Measurements from ENCODE around the gene FIGN.

FIGN gene

GRCh38 chr2:163606878-163607277, 128.9 kb downstream of the FIGN start:
- no peak for DNase-seq

DNA sequence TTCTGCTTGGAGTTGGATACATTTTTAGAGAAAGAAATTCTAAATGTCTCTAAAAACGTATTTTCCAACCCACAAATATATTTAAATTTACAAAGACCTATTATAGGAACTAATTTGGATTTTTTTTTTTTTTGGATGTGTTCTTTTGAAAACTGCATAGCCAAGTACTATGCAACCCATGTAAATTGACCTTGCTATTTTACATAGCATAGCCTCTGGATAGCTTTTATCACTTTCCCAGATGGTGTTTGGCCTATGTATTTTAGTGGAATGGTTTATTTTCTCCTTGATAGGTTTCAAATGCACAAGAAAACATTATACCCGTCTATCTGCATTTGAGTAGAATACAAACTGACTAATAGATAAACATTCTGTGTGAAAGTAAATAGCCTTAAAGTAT, 130.0 kb downstream of the FIGN start:
- DNase-seq = no peak

- DNase-seq = no peak
Measured at GRCh38 chr2:163604941-163605555, 130.8 kb downstream of the FIGN start.

- no peak for DNase-seq
Measured at GRCh38 chr2:163602196-163602595, 133.6 kb downstream of the FIGN start.

- no peak for DNase-seq
Measured at GRCh38 chr2:163601377-163601776, 134.4 kb downstream of the FIGN start.

DNA sequence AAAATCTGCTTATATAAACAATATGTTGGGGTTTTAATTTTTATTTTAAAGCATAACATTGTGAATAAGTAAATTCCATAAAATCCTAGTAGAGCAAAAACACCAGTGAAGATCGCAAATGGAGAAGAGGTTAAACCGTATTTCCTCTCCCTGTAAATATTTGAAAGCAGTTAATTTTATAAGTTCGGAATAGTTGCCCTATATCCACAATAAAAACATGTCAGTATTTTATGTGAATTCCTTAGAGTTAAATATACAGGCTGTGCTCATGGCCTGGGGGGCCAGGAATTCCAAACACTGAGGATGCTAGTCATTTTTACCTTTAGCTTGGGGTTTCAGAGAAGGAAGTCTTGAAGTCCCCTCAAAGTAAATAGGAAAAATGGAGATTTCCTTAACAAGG, 135.0 kb downstream of the FIGN start:
- no peak for DNase-seq

DNA sequence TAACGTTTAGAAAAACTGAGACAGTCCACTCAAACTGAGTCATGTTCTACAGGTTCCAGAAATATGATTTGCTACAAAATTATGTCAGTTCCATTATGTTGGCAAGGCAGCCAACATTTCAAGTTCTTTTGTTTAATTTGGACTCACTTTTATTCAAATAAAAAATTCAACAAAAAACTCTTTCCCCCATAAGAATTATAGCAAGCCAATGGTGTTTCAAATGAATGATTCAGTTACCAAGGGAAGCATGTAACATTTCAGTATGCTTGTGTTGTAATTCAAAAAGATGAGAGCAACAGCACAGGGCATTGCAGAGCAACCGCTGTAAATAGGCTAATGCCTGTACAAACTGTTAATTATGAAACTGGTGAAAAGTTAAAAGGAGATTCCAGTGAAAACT, 140.8 kb downstream of the FIGN start:
- no peak for DNase-seq

DNA sequence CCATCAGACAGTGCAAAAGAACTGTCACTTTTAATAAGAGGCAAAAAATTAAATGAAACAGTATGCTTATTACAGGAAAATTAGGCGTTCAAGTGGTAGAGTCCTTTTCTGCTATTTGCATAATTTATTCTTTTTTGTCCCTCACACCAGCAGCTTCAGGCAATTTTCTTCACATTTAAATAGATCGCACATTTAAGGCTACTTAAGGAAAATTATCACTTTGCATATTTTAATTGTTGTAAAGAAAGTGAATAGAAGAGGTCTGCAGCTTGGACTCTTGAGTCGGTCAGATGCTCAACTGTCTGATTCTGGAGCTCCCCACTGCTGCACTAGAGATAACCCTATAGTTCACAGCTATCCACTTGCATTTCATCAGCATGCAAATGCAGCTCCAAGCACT, 141.3 kb downstream of the FIGN start:
- DNase-seq = no peak

DNA sequence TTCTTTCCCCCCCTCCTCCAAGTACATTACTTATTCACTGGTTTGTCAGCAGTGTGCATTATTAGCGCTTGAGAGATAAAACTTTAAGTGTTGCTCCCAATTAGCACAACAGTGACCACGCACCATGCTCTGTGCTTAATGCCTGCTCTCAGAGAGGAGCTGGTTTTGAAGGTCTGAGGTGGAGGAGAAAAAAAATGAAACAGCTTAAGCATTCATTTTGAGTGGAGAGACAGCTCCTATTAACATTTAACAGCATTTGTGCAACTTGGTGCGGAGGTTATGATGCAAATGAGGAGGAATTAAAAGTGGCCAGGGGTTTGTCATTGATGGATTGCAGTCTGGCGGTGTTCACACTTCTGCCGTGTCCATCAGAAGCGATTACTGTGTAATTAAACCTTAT, 141.8 kb downstream of the FIGN start:
- DNase-seq = no peak

DNA sequence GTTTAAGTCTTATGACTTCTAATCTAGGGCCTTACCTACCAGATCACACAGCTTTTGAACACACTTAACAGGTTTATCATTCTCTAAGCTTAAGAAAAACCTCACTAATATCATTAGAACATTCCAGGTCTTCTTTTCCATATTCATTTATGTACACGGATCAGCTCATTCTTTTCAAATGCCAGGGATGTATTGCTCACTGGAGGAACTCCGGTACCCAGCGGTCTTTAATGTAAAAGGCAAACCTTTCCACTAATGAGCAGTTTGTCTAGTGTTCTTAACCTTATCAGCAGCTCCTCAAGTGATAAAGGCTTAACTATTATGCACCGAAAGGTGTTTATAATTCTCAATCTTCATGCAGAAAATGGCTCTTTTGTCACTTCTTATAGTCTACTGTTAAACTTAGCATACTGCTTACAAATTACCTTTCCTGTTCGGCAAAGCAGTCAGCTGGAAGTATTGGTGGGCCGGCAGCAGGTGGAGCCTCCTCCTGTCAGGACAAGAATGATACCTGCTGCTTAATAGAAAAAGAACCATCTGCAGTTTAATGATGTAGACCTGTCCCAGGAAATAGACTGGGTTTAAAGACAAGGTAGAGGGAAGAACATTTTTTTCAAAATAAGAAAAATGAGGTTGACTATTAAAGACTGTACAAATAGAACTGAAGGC, 142.7 kb downstream of the FIGN start:
- no peak for DNase-seq

DNA sequence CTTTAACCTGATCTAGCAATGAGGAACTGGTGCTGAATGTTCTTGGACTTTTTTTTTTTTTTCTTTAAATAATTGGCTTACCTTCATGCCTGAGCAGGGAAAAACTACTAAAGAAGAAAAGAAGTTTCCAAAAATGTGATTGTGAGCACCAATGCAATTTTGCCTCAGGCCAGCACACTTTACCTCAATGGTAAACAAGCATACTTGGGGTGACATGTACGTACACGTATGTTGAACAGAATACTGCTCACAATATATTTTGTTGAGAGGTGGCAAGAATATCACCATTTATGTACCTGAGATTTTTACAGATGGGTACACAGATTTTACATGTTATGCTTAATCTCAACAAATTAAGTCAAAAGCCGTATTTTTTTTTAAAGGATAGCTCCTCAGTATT, 144.3 kb downstream of the FIGN start:
- DNase-seq = no peak

DNA sequence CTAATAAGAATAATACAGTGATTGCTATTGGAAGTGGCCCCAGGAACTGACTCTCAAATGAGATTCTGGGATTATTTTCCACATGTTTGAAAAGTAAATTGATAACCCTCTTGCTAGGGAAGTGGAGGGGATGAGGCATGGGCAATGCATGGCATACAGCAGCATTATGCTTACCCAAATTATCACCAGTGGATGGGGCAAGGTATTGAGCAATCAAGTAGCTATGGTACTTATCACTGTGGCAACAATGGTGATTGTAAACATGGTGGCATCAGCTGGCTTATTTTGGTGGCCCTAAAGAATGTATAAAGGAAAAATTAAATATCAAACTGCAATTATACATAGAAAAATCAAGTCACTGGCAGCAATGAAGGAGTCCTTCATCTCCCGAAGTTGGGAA, 155.1 kb downstream of the FIGN start:
- DNase-seq = no peak

DNA sequence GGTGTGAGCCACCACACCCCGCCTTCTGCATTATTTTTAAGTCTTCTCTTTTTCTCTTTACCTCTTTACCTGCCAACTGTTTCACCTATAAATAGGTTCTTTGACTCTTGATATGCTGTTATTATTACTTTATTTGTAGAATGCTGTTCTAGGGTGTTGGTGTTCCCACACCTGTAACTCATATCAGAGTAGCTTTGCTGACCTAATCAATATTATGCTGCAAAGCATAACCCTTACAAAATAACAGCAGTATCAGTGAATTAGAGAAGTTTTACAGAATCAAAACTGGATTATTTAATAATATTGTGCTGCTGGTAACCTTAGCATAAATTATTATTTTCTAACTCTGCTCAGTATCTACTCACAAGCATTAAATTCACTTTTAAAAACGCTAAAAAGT, 161.5 kb downstream of the FIGN start:
- DNase-seq = no peak

- DNase-seq = no peak
Measured at GRCh38 chr2:163573652-163574051, 162.2 kb downstream of the FIGN start.

DNA sequence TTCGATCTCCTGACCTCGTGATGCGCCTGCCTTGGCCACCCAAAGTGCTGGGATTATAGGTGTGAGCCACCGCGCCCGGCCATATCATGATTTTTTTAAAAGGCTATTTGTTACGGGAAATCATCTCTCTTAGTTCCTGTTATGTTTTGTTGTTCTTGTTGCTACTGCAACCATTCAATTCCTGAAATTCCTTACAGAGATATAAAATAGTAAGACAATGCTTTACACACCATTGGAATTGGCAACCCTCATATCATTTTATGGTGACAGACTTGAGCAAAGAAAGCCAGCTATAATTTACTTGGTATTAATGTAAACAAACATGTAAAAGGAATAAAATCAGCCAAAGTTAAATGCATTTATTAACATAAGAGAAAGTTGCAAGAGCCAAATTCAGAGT, 163.0 kb downstream of the FIGN start:
- no peak for DNase-seq

- no peak for DNase-seq
Measured at GRCh38 chr2:163571423-163572102, 164.2 kb downstream of the FIGN start.

DNA sequence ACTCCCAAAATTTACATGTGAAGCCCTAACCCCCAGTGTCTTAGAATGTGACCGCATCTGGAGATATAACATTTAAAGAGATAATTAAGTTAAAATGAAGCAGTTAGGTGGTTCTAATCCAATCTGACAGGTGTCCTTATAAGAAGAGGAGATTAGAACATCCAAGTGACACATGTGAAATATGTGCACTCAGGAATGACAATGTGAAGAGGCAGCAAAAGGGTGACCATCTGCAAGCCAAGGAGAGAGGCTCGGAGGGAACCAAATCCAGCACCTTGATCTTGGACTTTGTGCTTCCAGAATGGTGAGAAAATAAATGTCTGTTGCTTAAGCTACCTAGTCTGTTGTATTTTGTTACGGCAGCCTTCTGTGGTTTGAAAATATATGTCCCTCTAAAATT, 165.4 kb downstream of the FIGN start:
- DNase-seq = no peak

GRCh38 chr2:163565192-163565591, 170.6 kb downstream of the FIGN start:
- DNase-seq = no peak

GRCh38 chr2:163564236-163564635, 171.6 kb downstream of the FIGN start:
- no peak for DNase-seq

DNA sequence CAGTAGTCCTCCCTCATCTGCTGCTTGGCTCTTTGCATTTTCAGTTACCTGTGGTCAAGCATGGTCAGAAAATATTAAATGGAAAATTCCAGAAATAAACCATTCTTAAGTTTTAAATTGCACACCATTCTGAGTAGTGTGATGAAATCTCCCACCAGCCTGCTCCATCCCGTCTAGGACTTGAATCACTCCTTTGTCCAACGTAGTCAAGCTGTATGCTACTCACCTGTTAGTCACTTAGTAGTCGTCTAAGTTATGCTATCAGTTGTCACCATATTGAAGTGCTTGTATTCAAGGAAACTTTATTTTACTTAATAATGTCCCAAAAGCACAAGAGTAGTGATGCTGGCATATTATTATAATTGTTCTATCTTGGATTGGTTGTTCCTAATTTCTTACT, 172.5 kb downstream of the FIGN start:
- DNase-seq = no peak

GRCh38 chr2:163558251-163559021, 177.4 kb downstream of the FIGN start:
- no peak for DNase-seq

GRCh38 chr2:163556511-163556910, 179.3 kb downstream of the FIGN start:
- DNase-seq = no peak

DNA sequence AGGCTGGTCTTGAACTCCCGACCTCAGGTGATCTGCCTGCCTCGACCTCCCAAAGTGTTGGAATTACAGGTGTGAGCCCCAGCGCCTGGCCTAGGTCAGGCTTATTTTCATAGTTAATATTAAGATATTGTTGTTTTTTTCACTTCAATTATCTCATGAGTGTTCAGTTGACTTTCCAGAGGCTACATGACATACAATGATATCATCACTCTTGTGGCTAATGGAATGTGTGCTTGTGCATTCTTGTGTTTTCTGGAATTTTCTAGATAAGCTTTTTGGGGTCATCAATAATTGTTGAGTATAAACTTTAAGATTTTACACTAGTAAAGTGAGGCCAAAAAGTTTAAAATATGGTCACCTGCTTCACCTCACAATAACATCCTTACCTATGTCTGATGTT, 180.9 kb downstream of the FIGN start:
- no peak for DNase-seq

DNA sequence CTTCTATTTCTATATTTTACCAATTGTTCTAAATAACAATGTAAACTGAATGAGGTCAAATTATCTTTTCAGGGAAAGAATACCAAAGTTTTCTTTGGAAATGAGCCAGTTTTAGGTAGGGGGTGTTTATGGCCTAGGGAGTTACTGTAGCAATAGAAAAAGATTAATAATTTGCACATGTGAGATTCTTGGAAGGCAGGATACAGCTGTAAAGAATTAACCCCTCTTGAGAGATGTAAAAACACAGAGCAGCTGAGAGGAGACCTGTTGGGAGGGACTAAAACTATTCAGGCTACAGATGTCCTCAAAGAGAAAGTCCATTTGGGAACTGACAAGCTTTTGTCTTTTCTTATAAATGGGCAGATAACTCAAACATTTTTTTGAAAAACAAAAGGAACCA, 182.2 kb downstream of the FIGN start:
- DNase-seq = no peak
